ENCODE measurements around the gene PPP2R3A.
"Not testable (repeated sequence)": the region's sequence is repeated elsewhere in the genome, so short reads cannot be mapped to it uniquely, and the experiment has no call there.

The PPP2R3A gene

DNA sequence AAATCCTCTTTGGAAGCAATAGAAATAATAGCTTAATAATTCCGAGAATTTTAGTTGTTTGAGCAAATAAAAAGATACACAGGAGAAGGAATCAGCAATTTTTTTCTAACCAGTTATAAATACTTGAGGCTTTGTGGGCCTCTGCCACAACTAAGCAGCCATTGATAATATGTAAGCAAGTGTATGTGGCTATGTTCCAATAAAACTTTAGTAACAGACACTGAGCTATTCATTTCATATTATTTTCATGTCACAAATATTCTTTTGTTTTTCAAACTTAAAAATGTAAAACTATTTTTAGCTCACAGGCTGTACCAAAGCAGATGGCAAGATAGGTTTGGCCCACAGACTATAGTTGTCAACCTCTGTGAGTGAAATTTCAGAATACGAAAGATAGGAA is 145.0 kb downstream of the PPP2R3A start:
- no peak for DNase-seq

DNA sequence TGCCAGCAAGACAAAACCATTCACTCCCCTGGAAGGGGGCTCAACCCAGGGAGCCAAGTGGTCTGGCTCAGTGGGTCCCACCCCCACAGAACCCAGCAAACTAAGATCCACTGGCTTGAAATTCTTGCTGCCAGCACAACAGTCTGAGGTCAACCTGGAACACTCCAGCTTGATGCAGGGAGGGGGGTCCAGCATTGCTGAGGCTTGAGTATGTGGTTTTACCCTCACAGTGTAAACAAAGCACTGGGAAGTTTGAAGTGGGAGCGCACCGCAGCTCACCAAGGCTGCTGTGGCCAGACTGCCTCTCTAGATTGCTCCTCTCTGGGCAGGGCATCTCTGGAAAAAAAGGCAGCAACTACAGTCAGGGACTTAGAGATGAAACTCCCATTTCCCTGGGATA is 148.9 kb downstream of the PPP2R3A start:
- no peak for DNase-seq

GRCh38 chr3:136119332-136119731 is 153.8 kb downstream of the PPP2R3A start:
- DNase-seq: not testable (repeated sequence)

- DNase-seq: not testable (repeated sequence)
These were observed 154.3 kb downstream of the PPP2R3A start for GRCh38 chr3:136119783-136120182.

DNA sequence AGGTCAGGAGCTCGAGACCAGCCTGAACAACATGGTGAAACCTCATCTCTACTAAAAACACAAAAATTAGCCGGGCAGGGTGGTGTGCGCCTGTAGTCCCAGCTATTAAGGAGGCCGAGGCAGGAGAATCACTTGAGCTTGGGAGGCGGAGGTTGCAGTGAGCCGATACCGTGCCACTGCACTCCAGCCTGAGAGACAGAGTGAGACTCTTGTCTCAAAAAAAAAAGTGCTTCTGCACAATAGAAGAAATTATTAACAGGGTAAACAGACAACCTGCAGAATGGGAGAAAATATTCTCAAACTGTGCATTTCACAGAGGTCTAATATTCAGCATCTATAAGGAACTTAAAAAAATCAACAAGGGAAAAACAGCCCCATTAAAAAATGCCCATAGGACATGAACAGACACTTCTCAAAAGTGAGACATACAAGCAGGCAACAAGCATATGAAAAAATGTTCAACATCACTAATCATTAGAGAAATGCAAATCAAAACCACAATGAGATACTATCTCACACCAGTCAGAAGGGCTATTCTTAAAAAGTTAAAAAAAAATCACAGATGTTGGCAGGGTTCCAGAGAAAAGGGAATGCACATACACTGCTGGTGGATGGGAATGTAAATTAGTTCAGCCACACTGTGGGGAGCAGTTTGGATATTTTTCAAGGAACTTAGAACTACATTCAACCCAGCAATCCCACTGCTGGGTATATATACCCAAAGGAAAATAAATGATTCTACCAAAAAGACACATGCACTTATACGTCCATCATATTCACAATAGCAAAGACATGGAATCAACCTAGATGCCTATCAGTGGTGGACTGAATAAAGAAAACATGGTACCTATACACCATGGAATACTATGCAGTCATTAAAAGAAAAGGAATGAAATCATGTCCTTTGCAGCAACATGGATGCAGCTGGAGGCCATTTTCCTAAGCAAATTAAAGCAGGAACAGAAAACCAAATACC is 155.1 kb downstream of the PPP2R3A start:
- DNase-seq: no peak

DNA sequence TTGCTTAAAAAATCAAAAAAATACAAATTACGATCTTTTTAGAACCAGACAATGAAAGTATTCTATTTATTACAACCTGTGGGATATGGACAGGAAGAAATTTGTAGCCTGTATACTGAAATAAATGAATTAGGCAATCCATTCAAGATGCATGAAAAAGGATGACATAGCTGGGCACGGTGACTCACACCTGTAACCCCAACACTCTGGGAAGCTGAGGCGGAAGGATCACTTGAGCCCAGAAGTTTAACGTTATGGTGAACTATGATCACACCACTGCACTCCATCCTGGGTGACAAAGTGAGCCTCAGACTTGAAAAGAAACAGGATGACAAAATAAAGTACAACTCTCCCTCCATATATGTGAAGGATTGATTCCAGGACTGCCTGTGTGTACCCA is 156.5 kb downstream of the PPP2R3A start:
- DNase-seq: no peak

DNA sequence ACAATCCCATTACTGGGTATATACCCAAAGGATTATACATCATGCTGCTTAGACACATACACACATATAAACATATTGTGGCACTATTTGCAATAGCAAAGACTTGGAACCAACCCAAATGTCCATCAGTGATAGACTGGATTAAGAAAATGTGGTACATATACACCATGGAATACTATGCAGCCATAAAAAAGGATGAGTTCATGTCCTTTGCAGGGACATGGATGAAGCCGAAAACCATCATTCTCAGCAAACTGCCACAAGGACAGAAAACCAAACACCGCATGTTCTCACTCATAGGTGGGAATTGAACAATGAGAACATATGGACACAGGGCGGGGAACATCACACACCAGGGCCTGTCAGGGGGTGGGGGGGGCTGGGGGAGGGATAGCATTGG is 166.1 kb downstream of the PPP2R3A start:
- not testable (repeated sequence) for DNase-seq

DNA sequence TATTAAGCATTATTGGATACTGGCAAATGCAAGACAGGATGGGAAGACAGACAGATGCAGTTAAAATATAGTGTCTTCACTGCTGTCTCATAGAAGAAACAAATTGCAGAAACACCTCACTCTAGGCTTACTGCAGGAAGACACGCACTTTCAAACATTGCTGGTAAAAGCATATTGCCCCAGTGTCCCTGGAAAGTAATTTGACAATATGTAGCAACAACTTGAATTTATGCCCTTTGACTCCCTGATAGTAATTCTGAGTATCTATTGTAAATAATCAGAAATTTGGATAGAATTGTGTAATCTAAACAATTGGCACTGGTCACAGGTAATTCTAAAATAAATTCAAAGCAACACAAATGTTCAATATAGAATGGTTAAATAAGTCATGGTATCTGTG is 168.6 kb downstream of the PPP2R3A start:
- DNase-seq: no peak

- no peak for DNase-seq
These were observed 169.7 kb downstream of the PPP2R3A start for GRCh38 chr3:136135039-136135802.

DNA sequence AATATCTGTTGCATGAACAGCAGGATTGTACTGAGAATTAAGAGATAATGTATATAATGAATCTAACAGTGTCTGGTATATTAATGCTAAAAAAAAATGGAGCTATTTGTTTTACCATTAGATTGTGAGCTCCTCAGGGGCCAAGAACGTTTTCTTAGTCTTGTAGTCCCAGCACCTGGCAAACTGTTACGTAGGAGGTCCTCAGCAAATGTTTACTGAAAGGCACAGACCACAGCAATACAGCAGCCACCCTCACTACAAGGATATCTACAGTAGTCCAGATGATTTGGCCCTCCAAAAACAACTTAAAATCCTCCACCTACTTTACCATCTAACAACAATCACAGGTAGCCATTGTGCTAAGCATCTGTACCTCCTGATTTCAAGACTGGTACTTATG is 170.9 kb downstream of the PPP2R3A start:
- no peak for DNase-seq

GRCh38 chr3:136141291-136141785 is 175.8 kb downstream of the PPP2R3A start:
- no peak for DNase-seq

- DNase-seq: no peak
These were observed 176.4 kb downstream of the PPP2R3A start for GRCh38 chr3:136141891-136142290.

GRCh38 chr3:136142592-136142991 is 177.1 kb downstream of the PPP2R3A start:
- no peak for DNase-seq

DNA sequence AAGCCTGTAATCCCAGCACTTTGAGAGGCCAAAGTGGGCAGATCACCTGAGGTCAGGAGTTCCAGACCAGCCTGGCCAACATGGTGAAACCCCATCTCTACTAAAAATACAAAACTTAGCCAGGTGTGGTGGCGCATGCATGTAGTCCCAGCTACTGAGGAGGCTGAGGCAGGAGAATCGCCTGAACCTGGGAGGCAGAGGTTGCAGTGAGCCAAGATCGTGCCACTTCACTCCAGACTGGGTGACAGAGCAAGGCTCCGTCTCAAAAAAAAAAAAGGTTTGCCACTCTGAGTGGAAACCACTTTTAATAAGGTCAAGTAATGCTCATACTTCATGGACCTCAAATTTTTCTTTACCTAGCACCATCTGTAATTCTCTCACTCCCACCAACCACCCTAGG is 178.9 kb downstream of the PPP2R3A start:
- DNase-seq: not testable (repeated sequence)

DNA sequence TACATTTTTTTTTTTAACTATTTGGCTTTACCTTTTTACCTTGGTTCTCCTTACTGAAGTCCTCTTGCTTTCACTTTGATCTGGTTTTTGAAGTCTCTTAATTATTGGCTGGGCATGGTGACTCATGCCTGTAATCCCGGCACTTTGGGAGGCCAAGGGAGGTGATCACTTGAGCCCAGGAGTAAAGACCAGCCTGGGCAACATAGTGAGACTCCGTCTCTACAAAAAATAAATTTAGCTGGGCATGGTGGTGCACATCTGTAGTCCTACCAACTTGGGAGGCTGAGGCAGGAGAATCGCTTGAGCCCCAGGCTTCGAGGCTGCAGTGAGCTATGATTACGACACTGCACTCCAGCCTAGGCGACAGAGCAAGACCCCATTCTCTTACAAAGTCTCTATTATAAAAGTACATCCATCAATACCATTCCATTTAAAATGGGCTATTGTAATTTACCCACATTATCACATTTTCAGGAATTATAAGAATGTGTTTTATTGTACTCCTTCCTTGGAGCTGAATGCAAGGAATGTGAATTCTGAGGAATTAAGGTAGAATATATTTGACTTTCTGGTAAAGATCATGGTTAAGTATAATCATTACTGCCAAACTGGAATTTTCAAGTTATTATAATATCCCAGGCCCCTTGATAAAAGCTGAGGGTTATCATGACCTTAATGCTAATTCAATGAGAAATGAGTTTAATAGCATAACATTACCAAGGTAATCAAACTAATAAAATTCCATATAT is 181.6 kb downstream of the PPP2R3A start:
- DNase-seq: no peak

DNA sequence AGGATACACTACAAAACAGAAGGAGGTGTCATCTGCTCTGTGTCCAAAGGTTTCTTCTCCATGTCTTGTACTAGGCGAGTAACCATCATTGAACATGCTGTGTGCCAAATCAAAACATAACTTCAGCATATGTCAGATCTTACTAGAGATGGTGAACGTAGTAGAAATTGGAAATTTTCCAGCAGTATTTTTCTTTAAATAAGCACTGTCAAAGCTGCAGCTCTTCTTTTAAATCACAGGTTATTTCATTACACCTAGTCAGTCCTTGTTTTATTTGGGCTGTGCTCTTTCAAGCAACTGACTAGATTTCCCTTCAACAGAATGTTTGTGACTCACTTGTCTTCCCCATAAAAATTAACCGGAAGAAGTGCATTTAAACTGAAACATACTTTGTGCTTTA is 184.1 kb downstream of the PPP2R3A start:
- DNase-seq: no peak

- DNase-seq: no peak
These were observed 185.7 kb downstream of the PPP2R3A start for GRCh38 chr3:136151219-136151618.

DNA sequence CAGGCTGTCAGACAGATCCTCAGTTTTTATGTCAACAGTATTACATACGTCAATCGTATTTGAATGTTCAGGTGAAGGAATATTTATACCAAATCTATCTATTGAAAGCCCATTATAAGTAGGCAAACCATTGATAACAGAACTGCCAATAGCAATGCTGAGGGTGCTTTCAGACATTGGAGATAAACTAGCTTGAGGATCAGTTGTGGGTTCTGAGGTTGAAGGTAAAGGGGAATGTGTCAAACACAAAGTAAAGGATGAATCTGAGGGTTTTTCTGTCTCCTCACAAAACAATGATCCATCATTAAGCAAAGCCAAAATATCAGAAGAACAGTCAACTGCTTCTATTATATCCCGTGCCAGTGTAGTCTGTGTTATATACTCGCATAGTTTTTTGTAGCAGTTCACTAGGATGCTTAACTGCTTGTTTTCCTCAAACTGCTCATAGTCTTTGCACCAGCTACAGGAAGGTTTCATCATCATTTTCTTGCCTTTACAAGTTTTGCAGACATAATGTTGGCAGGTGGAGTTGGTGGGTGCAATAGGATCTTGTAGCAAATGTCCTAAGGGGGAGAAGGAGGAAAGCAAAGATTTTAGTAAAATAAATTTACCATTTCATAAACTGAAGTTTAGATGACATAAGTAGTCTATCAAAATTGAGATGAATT is 186.8 kb downstream of the PPP2R3A start:
- no peak for DNase-seq

GRCh38 chr3:136152963-136153362 is 187.4 kb downstream of the PPP2R3A start:
- no peak for DNase-seq

DNA sequence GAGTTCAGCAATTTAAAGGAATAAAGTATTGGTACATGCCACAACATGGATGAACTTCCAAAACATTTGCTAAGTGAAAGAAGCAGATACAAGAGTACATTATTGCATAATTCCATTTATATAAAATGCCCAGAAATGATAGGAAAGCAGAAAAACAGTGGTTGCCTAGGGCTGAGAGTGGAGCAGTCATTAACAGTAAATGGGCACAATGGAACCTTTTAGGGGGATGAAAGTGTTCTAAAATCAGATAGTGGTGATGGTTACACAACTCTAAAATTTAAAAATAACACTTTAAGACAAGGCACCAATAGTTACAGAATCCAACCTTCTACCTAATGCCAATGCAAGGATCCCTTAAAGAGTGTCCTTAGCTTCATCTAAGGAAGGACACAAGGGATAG is 196.0 kb downstream of the PPP2R3A start:
- no peak for DNase-seq

- no peak for DNase-seq
These were observed 196.8 kb downstream of the PPP2R3A start for GRCh38 chr3:136162322-136162721.

- DNase-seq: not testable (repeated sequence)
These were observed 198.1 kb downstream of the PPP2R3A start for GRCh38 chr3:136163607-136164006.

Measured in T-helper 9 cell (primary cell).